ENCODE measurements around the gene METTL1.

METTL1 gene

GRCh38 chr12:57771873-57772428, at the start of gene METTL1:
METTL1 (minus strand) TSS chr12:57772105; CDS start chr12:57772083, 22 bp downstream.
- TF ChIP-seq CTCF (IDR thresholded peaks at IDR 0.05): no peak

GRCh38 chr12:57817261-57817989, 45.5 kb upstream of the METTL1 start:
- no peak for TF ChIP-seq CTCF (IDR thresholded peaks at IDR 0.05)

- TF ChIP-seq CTCF (IDR thresholded peaks at IDR 0.05): no peak
These were observed 44.9 kb upstream of the METTL1 start for GRCh38 chr12:57816855-57817151.

GRCh38 chr12:57816001-57816854, 44.3 kb upstream of the METTL1 start:
- no peak for TF ChIP-seq CTCF (IDR thresholded peaks at IDR 0.05)

GRCh38 chr12:57815177-57816000, 43.5 kb upstream of the METTL1 start:
- TF ChIP-seq CTCF (IDR thresholded peaks at IDR 0.05): no peak

GRCh38 chr12:57813971-57814772, 42.3 kb upstream of the METTL1 start:
- no peak for TF ChIP-seq CTCF (IDR thresholded peaks at IDR 0.05)
